GM19240 (cell line): ENCODE results near the gene CLEC4G.

Experiments
- DNase-seq: peaks from one replicate; pipeline ENCODE4 v3.0.0; 2011; ENCODE audit warnings: low spot score; ENCODE audit not compliant: insufficient read length

The CLEC4G gene

DNA sequence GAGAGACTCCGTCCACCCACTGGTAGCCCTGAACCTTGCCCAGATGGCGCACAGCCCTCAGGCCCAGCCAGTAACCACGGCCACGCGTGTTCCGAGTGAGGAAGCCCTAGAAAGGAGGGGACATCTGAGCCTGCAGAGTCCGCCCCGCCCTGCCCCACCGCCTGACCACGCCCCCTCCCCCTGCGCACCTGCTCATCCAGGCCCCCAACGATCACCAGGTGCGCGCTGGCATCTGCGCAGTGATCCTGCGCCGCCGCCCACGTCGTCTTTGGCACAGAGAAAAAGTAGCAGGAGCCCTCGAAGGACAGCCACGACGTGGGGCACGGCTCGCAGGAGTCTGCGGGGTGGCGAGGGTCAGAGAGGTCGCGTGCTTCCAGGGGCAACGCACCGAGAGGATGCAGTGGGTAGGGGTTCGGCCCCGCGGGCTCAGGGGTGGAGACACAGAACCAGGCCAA, 2.1 kb downstream of the CLEC4G start:
- no peak for DNase-seq

DNA sequence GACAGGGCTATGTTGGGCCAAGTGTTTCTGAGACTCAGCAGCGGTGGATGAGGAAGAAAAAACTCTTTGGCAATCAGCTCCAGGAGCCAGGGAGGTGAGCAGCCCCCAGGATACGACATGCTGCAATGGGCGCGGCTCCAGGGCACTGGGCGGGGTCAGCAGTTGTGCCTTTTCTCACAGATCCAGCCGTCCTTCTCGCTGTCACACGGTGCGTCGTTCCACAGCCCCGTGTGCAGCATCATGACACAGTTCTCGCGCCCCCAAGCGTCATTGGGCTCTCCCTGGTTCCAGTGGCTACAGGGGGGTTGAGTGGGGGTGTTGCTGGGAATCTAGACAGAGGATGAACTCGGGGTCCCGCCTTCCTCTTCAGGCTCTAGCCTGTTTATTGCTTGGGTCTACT, 2.7 kb downstream of the CLEC4G start:
- DNase-seq, result no peak

DNA sequence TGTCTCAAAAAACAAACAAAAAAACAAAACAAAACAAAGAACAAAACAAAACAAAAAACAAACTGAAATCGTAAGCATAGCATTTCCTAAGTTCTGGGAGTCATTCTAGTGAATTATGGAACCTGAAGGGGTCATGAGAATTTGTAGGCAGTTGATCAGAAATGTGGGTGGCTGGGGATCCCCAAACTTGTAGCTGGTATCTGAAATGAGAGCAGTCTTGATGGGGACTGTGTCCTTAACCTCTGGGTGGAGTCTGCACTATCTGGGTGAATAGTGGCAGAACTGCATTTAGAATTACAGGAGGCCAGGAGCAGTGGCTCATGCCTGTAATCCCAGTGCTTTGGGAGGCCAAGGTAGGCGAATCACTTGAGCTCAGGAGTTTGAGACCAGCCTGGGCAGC, 6.1 kb downstream of the CLEC4G start:
- no peak for DNase-seq

GRCh38 chr19:7722231-7722651, 9.7 kb downstream of the CLEC4G start:
- DNase-seq, result no peak

DNA sequence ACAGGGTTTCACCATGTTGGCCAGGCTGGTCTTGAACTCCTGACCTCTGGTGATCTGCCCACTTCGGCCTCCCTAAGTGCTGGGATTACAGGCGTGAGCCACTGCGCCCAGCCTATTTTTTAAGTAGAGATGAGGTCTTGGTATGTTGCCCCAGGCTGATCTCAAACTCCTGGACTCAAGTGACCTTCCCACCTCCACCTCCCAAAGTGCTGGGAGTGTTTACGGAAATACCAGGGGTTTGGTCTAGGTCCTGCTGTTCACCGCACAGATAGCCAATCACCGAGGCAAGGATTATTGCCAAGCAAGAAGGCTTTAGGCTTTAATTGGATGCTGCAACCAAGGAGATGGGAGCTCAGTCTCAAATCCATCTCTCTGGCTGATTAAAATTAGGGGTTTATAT, 11.6 kb downstream of the CLEC4G start:
- no peak for DNase-seq

DNA sequence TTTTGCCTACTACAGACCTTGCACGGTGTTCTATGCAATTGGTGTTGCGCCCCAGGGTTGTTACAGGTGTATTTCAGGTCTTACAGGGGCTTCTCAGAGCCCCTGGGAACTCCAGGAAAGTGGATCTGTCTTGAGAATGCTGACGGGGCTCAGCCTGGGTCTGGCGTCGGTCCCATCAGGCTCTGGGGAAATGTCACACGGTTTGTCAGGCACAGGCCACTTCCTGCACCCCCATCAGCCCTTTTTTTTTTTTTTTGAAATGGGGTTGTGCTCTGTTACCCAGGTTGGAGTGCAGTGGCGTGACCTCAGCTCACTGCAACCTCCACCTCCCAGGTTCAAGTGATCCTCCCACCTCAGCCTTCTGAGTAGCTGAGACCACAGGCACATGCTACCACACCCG, 13.2 kb downstream of the CLEC4G start:
- no peak for DNase-seq

GRCh38 chr19:7716762-7717161, 15.1 kb downstream of the CLEC4G start:
- no peak for DNase-seq

GRCh38 chr19:7715671-7716070, 16.2 kb downstream of the CLEC4G start:
- DNase-seq, result no peak

- no peak for DNase-seq
Measured at GRCh38 chr19:7710616-7711015, 21.3 kb downstream of the CLEC4G start.

DNA sequence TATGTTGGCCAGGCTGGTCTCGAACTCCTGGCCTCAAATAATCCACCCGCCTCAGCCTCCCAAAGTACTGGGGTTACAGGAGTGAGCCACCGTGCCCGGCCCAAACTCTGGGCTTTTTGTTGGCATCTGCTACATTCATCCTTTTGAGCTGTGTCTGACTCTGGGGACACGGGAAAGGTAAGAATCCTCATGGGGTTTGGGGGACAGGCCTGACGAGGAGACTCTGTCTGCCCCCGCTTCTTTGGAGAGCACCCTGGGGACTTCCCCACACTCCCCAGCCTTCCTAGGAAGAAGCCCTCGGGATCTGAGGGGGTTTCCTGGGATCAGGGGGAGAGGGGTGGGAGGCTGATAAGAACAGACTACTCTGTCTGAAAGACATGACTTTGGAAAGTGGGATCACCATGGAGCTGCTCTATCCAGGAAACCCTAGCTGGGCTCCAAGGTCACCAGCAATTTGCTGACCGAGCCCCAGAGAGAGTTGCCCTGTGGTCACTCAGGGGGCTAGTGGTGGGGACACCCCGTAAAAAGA, 21.9 kb downstream of the CLEC4G start:
- no peak for DNase-seq

DNA sequence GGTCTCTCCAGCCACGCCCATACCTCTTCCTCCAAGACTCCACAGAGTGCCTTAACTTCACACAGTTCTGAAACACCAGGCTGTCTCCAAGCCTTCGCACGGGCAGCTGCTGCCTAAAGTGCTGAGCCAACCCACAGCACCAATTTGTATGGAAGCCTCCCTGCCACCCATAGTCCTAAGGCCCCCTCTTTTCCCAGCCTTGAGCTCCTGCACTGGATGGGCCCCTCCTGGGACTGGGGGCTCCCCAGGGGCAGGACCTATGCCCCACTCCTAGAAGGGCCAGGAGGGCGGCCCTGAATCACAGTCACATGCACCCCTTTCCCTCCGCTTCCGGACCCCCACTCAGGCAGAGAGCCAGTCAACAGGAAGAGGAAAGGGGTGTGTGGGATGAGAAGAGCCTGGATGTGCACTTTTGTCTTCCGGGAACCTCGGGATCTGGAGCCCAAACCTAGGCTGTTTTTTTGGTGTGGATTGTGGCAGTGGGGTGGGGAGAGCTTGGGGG, 24.9 kb downstream of the CLEC4G start:
- no peak for DNase-seq

- no peak for DNase-seq
Measured at GRCh38 chr19:7706188-7706954, 25.5 kb downstream of the CLEC4G start.

DNA sequence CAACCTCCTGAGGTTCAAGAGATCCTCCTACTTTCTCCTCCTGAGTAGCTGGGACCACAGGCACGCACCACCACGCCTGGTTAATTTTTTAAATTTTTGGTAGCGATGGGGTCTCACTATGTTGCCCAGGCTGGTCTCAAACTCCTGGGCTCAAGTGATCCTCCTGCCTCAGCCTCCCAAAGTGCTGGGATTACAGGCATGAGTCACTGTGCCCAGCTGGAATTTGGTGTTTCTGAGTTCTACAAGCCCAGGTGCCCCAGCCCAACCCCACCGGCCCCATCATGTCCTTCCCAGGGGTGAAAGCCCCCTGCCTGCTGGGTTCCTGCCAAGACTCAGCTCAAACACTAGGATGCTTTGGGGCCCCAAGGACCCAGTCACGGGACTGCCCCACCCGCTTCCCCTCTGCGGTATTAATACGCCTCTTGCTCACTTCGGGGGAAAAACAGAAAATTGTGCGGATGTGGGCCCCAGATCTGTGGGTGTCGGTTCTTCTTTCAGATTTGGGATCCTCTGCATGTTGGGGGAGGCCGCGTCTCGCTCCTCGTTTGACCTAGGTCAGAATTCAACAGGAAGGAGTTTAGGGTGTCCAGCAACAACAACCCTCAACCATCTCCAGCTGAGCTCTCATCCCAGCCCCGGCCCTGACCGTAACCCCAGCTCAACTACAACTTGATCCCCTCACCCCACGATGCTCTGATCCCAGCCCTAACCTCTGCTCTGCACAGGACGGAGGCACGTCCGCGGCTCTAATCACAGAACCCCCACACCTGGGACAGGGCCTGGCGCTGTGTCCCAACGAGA, 26.3 kb downstream of the CLEC4G start:
- DNase-seq, result peak; percentile 42

DNA sequence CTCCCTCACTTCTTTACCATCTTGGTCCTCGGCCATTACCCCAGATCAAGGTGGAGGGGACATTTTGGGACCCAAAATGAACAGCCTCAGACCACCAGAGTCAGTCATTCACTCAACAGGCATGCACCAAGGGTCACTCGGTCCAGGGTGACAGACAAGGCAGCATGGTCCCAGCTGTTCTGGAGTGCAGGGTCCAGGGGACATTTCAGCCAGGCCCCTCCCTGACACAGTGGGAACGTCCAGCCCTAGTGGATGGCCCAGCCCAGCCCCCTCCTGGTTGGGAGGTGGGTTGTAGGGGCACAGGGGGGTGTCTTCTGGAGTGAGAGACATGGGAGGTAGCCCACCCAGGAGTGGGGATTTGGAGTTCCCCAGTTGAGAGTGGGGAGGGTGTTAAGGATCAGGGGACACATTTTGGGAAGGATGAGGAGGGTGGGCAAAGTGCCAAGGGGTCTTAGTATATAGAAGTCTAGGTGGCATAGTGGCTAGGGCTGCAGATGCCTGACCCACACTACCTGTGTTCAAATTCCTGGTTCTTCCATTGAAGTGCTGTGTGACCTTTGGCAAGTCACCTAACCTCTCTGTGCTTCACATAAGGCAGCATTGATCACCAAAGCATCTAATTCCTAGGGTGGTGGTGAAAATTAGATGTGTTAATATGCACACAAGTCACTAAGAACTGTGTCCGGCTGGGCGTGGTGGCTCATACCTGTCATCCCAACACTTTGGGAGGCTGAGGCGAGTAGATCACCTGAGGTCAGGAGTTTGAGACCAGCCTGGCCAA, 27.4 kb downstream of the CLEC4G start:
- no peak for DNase-seq

GRCh38 chr19:7703332-7703731, 28.6 kb downstream of the CLEC4G start:
- no peak for DNase-seq

DNA sequence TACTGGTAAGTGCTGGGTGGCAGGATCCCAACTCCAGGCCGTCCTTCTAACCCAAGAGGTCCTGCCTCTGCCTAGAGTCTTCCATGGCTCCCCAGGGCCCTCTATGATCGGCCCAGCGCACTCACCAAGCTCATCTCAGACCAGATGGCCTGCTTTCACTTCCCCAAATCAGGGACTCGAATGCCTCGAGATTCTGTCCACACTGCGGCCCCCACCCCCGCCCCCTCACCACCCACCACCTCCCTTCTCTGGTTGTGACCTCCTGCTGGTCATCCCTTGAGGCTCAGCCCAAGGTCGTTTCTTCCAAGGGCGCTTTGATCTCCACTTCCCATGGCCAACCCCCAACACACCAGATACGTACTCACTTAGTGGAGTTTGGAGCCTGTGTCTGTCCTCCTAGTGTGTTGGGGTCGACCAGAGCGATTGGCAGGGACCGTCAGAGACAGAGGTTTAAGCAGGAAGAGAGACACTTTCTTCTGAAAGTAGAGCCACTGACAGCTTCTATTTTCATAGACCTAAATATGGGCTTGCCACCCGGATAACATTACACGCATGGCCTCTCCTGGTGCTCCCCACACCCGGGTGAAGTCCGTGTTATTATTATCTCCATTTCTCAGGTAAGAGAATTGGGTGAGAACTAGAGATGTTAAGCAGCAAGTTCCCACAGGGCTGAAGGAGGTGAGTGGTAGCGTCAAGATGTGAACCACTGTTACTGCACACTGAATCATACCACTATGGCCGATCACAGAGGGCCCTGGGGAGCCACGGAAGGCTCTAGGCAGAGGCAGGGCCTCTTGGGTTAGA, 30.1 kb downstream of the CLEC4G start, which contains the start of gene FCER2:
Gene FCER2, minus strand, starts transcription at position 478 of the 804 bp plus-strand sequence. CDS start 2,371 bp downstream, outside the sequence.
- peak; percentile 58 for DNase-seq

DNA sequence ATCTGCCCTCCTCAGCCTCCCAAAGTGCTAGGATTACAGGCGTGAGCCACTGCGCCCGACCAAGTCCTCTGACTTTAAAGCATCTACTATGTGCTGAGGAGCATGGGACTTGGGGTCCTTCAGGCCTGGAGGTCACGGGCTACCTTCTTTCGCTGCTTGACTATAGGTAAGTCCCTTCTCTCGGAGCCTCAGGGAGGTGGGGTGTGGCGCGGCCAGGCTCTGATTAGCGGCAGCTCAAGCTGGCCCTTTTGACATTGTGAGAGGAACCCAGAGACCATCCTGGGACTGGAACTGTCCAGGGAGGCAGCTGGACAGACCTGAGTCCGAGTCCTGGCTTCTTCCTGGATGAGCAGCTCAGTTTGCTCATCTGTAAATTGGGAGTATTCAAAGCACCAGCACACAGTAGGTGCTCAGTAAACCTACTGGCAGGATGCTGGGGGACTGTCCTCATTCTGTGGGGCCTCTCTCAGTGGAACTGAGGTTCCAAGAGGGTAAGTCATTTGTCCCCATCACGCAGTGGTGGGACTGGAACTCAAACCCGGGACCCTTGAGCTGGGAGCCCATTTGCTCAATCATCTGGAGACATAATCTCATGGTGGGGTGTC, 30.8 kb downstream of the CLEC4G start:
- no peak for DNase-seq

DNA sequence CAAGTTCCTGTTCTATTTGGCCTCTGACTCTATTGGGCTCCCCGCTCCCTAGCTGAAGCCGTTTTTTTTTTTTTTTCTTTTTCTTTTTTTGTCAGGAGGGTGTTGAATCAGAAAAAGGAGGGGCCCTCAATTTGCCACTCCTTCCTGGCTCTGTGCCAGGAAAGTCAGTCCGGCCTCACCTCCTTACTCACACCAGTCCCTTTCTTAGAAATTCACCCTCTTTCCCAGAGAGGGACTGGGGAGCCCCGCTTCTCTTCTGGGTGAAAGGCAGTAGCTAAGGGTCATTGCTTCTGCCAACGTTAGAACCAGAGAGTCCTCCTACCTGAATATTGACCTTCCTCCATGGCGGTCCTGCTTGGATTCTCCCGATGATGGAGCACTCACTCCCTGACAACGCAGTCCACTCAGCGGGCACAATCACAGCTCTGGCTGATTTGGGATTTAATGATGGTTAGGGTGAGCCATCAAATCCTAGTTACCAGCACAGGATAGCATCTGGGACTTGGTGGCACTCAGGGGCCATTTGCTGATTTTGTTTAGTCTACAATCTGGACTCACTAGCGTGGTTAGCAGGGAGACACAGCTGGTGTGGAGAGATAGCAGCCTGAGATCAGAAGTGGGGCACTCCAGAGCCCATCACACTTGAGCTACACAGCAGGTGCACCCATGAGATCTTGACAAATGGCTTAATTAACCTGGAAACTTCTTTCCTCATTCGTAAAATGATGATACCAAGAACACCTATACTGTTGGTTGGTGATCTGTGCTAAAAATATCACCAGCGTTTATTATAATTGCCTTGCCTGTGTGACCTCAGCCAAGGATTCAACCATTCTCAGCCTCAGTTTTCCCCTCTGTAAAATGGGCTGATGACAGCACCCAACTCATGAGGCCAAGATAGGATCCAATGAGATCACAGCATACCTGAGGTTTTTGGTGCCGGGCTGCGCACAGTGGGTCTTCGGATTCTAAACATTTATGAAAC, 32.2 kb downstream of the CLEC4G start:
- DNase-seq, result no peak

DNA sequence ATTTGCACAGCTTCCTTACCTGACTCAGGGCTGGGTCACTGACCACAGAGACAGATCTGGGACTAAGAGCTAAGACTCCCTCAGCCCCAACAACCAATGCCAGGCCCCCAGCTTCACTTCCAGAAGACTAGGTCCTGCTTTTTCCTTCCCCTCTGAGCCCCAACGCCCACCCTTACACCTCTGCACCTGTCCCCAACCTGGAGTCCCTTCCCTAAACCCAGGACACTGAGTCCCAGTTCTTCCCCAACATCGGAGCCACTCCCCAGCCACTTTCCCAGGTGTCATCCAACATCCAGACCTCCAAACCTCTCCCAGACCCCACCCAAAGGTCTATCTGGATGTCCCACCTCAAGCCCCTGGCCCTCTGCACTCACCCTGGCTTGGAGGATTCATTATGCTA, 32.9 kb downstream of the CLEC4G start:
- DNase-seq, result no peak
